Measurements from ENCODE around the gene HAVCR1.
"Not testable (repeated sequence)": the region's sequence is repeated elsewhere in the genome, so short reads cannot be mapped to it uniquely, and the experiment has no call there.

Gene HAVCR1

GRCh38 chr5:157059093-157059539 is at the start of gene HAVCR1:
Gene HAVCR1 (minus strand): TSS chr5:157059116. CDS start chr5:157057943, 1,173 bp downstream.
- DNase-seq: no peak

- DNase-seq: peak; percentile 46 to 60 (median 56)
Observed at GRCh38 chr5:157107508-157107907, 48.6 kb upstream of the HAVCR1 start.

- DNase-seq: peak; percentile 82 to 87 (median 83)
Observed at GRCh38 chr5:157106630-157107461, 47.9 kb upstream of the HAVCR1 start.

GRCh38 chr5:157100140-157100679 is 41.3 kb upstream of the HAVCR1 start:
- peak; percentile 80 to 96 (median 93) for DNase-seq

GRCh38 chr5:157088342-157088990 is 29.6 kb upstream of the HAVCR1 start:
- no peak for DNase-seq

GRCh38 chr5:157086751-157087359 is 27.9 kb upstream of the HAVCR1 start:
- DNase-seq: no peak

GRCh38 chr5:157085930-157086329 is 27.0 kb upstream of the HAVCR1 start:
- DNase-seq: no peak

- no peak for DNase-seq
Observed at GRCh38 chr5:157080286-157080685, 21.4 kb upstream of the HAVCR1 start.

- peak; percentile 6 to 42 (median 28) for DNase-seq
Observed at GRCh38 chr5:157076558-157076957, 17.6 kb upstream of the HAVCR1 start.

GRCh38 chr5:157072508-157072907 is 13.6 kb upstream of the HAVCR1 start:
- no peak for DNase-seq

GRCh38 chr5:157069949-157070348 is 11.0 kb upstream of the HAVCR1 start:
- DNase-seq: no peak

GRCh38 chr5:157068785-157069184 is 9.9 kb upstream of the HAVCR1 start:
- no peak for DNase-seq

- DNase-seq: no peak
Observed at GRCh38 chr5:157068339-157068738, 9.4 kb upstream of the HAVCR1 start.

GRCh38 chr5:157067005-157067404 is 8.1 kb upstream of the HAVCR1 start:
- DNase-seq: no peak

- DNase-seq: no peak
Observed at GRCh38 chr5:157066080-157066479, 7.2 kb upstream of the HAVCR1 start.

- no peak for DNase-seq
Observed at GRCh38 chr5:157063776-157064430, 5.0 kb upstream of the HAVCR1 start.

- DNase-seq: peak; percentile 18 to 31 (median 26)
Observed at GRCh38 chr5:157059891-157060290, 975 bp upstream of the HAVCR1 start.

- DNase-seq: no peak
Observed at GRCh38 chr5:157057459-157058370, 1.2 kb downstream of the HAVCR1 start.

GRCh38 chr5:157056848-157057247 is 2.1 kb downstream of the HAVCR1 start:
- not testable (repeated sequence) for DNase-seq

- DNase-seq: no peak
Observed at GRCh38 chr5:157051604-157052245, 7.2 kb downstream of the HAVCR1 start.

GRCh38 chr5:157050050-157050449 is 8.9 kb downstream of the HAVCR1 start:
- DNase-seq: no peak
